Globus pallidus (tissue), 1 donor: ENCODE results near the gene CAPN2.
"Not testable (repeated sequence)": the region's sequence is repeated elsewhere in the genome, so short reads cannot be mapped to it uniquely, and the experiment has no call there.

Source experiments
- DNase-seq: peaks from one replicate; pipeline ENCODE4 v3.0.0-alpha.2; 2015; ENCODE audit warnings: low spot score

CAPN2 gene

DNA sequence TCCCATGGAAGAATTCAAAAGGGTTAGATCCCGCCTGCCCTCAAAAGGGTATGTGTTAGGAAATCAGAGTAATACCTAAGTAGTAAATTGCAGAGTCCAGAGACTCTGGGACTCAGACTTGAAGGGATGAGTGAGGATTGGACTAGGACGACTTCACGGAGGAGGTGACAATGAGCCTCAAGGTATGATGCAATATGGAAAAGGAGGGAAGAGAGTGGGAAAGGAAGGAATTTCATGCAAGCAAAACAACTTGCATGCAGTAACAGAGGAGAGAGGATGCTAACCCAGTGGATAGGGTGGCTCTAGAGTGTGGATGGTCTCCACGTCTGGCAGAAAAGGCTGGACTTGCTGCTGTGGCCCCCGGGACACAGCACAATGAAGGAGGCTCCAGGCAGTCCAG is 4.8 kb downstream of the CAPN2 start:
- no peak for DNase-seq

GRCh38 chr1:223717695-223718363 is 5.5 kb downstream of the CAPN2 start:
- no peak for DNase-seq

GRCh38 chr1:223718850-223719249 is 6.5 kb downstream of the CAPN2 start:
- DNase-seq, result no peak

GRCh38 chr1:223720971-223721591 is 8.7 kb downstream of the CAPN2 start:
- DNase-seq, result no peak

DNA sequence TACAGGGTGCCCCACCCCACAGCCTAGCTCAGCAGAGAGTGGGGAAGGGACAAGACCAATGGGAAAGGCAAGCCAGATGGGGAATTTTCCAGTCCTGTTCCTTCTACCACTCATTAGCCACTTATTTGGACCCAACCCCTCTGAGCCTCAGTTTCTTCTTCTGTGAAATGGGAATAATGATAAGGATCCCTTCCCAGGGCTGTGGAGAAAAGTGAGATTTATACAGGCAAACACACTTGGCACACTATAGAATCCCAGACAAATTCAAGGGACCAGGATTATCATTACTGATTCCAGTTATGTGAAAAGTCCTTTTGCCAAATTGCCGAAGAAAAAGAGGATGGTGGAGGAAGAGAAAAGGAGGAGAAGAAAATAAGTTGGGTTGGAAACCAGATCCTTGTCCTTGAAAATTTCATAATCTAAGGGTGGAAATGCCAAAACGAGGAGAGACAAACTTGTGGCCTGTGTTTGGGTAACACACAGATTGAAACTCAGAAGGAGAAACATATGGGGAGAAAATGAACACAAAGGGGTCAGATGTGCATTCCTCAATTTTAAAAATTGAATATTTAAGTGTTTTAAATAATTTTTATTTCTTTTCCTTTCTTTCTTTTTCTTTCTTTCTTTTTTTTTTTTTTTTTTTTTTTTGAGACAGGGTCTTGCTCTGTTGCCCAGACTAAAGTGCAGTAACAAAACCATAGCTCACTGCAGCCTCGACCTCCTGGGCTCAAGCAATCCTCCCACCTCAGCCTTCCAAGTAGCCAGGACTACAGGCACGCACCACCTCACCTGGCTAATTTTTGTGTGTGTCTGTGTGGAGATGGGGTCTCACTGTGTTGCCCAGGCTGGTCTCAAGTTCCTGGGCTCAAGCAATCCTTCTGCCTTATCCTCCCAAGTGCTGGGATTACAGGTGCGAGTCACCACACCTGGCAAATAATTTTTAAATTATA is 9.6 kb downstream of the CAPN2 start:
- DNase-seq, result no peak

DNA sequence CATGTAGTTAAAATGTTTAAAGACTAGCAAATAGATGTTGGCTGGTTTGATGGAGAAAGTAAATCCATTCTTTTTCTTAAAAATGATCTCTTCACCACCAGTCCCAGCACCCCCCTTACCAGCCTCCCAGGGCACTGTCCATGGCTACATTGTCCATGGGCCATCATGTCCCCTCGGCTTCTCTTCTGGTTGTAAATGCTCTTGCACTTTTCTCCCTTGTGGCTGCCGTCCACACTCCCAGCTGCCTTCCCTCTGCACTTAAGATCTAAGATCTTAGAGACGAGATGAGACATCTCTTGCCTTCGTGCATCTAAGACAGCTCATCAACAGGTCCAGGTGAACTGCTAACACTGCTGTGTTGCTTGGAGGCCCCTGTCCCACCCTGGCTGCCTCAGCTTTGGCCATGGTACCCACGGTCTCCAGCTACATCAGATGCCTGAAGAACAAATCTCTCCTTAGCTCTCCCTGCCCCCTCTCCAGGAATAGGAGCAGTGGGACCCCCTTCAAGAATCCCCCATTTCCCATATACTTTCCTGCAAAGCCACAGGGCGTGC is 11.1 kb downstream of the CAPN2 start:
- DNase-seq, result no peak

DNA sequence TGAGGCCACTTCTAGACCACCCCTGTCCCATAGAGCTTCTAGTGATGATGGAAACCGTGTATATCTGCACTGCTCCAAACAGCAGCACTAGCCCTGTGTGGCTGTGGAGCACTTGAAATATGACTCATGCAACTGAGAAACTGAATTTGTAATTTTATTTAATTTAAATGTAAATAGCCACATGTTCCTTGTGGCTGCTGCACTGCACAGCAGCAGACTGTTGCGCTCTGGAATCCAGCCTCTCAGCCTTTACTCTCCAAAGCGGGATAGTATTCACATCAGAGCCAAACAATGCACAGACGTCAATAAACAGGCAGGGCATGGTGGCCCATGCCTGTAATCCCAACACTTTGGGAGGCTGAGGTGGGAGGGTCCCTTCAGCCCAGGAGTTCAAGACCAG is 12.0 kb downstream of the CAPN2 start:
- no peak for DNase-seq

GRCh38 chr1:223725578-223725977 is 13.2 kb downstream of the CAPN2 start:
- no peak for DNase-seq

GRCh38 chr1:223726380-223727001 is 14.2 kb downstream of the CAPN2 start:
- no peak for DNase-seq

- DNase-seq, result no peak
Observed at GRCh38 chr1:223727541-223727940, 15.2 kb downstream of the CAPN2 start.

DNA sequence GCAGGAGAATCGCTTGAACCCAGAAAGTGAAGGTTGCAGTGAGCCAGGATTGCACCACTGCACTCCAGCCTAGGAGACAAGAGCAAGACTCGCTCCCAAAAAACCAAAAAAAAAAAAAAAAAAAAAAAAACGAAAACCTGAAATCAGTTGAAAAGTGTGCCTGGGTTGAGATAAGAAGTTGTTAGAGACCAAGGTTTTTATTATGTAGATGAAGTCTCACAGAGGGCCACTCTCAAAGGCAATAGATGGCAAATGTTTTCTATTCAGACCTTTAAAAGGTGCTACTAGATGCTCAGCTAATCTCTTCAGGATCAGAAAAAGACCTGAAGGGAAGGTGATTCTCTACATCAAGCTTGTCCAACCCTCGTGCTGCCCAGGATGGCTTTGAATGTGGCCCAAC is 17.6 kb downstream of the CAPN2 start:
- DNase-seq, result no peak

GRCh38 chr1:223730479-223731132 is 18.3 kb downstream of the CAPN2 start:
- DNase-seq, result no peak

DNA sequence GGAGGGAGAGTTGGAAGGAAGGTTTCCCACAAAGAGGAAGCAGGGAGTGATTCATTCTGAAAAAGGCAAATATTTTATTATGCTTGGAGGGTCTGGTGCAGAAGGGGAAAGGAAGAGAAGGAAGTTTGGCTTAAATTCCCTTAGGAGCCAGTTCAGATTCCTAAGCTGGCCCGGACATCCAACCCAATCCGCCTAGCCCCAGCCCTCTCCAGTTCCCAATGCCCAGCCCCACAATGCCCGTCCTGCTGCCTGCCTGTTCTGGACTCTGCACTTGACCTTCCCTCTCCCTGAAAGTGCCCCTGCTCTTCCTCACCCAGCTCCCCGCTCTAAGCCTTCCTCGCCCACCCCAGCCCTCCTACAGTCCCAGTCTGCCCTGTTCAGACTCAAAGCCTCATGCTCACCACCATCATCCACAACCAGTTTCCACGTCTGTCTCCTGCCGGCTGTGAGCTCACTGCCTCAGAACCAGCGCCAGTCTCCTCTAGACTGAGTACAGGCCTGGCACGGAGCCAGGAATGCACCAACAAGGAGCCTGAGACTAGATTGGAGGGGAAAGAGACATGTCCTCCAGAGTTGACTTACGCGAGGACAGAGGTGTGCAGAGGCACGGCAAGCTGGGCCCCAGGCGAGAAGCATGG is 18.9 kb downstream of the CAPN2 start:
- DNase-seq, result peak; percentile 54

- peak; percentile 40 for DNase-seq
Observed at GRCh38 chr1:223732993-223733798, 20.9 kb downstream of the CAPN2 start.

GRCh38 chr1:223733898-223734852 is 21.8 kb downstream of the CAPN2 start:
- peak; percentile 57 for DNase-seq

- DNase-seq, result not testable (repeated sequence)
Observed at GRCh38 chr1:223736638-223737037, 24.3 kb downstream of the CAPN2 start.

- no peak for DNase-seq
Observed at GRCh38 chr1:223737342-223737741, 25.0 kb downstream of the CAPN2 start.

- DNase-seq, result no peak
Observed at GRCh38 chr1:223738465-223739365, 26.4 kb downstream of the CAPN2 start.
